DND-41 (cell line): ENCODE data around the gene MSH3.
"Not testable (repeated sequence)": the region's sequence is repeated elsewhere in the genome, so short reads cannot be mapped to it uniquely, and the experiment has no call there.

Experiments used
- ATAC-seq: fragments of 200-7000 bp; cut with Tn5 transposase; 3 replicates; pipeline ENCODE4 v1.9.1; 2021; ENCODE audit warnings: low read depth; ENCODE audit not compliant: insufficient read depth
- DNase-seq: peaks from one replicate; pipeline ENCODE4 v3.0.0-alpha.2; 2020
- H2AFZ ChIP-seq: 2 replicates; pipeline ENCODE4 v1.6.0; 2012; ENCODE audit warnings: low read depth, low read length
- H3K27ac ChIP-seq: 2 replicates; pipeline ENCODE4 v1.5.1; 2012; ENCODE audit warnings: low read length, inconsistent platforms
- H3K27me3 ChIP-seq: fragments of 200-600 bp; sonication (generic); 2 replicates; pipeline ENCODE4 v1.6.0; 2012; ENCODE audit warnings: low read length, mild to moderate bottlenecking, inconsistent platforms; ENCODE audit not compliant: insufficient read depth, poor library complexity
- H3K36me3 ChIP-seq: 2 replicates; pipeline ENCODE4 v1.5.1; 2012; ENCODE audit warnings: low read length, inconsistent platforms; ENCODE audit not compliant: insufficient read depth
- H3K4me1 ChIP-seq: 2 replicates; pipeline ENCODE4 v1.5.1; 2012; ENCODE audit warnings: mild to moderate bottlenecking, low read length; ENCODE audit not compliant: insufficient read depth
- H3K4me2 ChIP-seq: 2 replicates; pipeline ENCODE4 v1.6.0; 2012; ENCODE audit warnings: mild to moderate bottlenecking, moderate library complexity, low read length, inconsistent platforms; ENCODE audit not compliant: insufficient read depth
- H3K4me3 ChIP-seq, 2 experiments: fragments of 200-600 bp in 1 of 2; shearing (Covaris generic) in 1 of 2; 2 replicates each; pipeline ENCODE4 v1.5.1; 2012 to 2016; ENCODE audit warnings: inconsistent platforms in 2 of 2, low read length in 2 of 2, mild to moderate bottlenecking in 2 of 2, low read depth in 1 of 2, moderate library complexity in 1 of 2
- H3K79me2 ChIP-seq: 2 replicates; pipeline ENCODE4 v1.6.0; 2012; ENCODE audit warnings: low read length, inconsistent platforms; ENCODE audit not compliant: insufficient read depth
- H3K9ac ChIP-seq: 2 replicates; pipeline ENCODE4 v1.6.0; 2012; ENCODE audit warnings: low read depth, mild to moderate bottlenecking, inconsistent platforms, low read length, moderate library complexity
- H3K9me3 ChIP-seq: 2 replicates; pipeline ENCODE4 v1.5.1; 2012; ENCODE audit warnings: low read length, moderate library complexity, mild to moderate bottlenecking, inconsistent platforms; ENCODE audit not compliant: insufficient read depth, severe bottlenecking
- H4K20me1 ChIP-seq: 2 replicates; pipeline ENCODE4 v1.6.0; 2012; ENCODE audit warnings: low read length; ENCODE audit not compliant: insufficient read depth
- EZH2 ChIP-seq: IDR thresholded peaks from 3 replicates; pipeline ENCODE4 v1.6.1; 2012; ENCODE audit warnings: borderline replicate concordance, low read depth, mild to moderate bottlenecking, moderate library complexity, low read length, inconsistent platforms; ENCODE audit not compliant: severe bottlenecking
- TF ChIP-seq, protein P1 (sequence below): IDR thresholded peaks from 2 replicates; pipeline ENCODE4 v1.5.1; 2012; ENCODE audit warnings: borderline replicate concordance, low read length, moderate library complexity, mild to moderate bottlenecking; ENCODE audit not compliant: poor library complexity, severe bottlenecking; ENCODE audit errors: extremely low read depth

The MSH3 gene

GRCh38 chr5:80739898-80740297 lies 85.4 kb downstream of the MSH3 start:
- Histone ChIP-seq H2AFZ (no peak overlapping the region), H4K20me1 (no peaks in the 10 kb centered on the region), H3K9ac (no peak overlapping the region), H3K4me3 (no peak overlapping the region), H3K27ac (no peak overlapping the region), H3K79me2 (no peaks in the 10 kb centered on the region), H3K36me3 (peaks cover 36% of the 10 kb centered on the region), H3K4me1 (peaks cover 24% of the 10 kb centered on the region), H3K27me3 (no peaks in the 10 kb centered on the region), H3K9me3 (peaks cover 10% of the 10 kb centered on the region), H3K4me2 (no peak overlapping the region)
- TF ChIP-seq, protein P1, sequence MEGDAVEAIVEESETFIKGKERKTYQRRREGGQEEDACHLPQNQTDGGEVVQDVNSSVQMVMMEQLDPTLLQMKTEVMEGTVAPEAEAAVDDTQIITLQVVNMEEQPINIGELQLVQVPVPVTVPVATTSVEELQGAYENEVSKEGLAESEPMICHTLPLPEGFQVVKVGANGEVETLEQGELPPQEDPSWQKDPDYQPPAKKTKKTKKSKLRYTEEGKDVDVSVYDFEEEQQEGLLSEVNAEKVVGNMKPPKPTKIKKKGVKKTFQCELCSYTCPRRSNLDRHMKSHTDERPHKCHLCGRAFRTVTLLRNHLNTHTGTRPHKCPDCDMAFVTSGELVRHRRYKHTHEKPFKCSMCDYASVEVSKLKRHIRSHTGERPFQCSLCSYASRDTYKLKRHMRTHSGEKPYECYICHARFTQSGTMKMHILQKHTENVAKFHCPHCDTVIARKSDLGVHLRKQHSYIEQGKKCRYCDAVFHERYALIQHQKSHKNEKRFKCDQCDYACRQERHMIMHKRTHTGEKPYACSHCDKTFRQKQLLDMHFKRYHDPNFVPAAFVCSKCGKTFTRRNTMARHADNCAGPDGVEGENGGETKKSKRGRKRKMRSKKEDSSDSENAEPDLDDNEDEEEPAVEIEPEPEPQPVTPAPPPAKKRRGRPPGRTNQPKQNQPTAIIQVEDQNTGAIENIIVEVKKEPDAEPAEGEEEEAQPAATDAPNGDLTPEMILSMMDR, result no peak
- no peak for TF ChIP-seq EZH2
- DNase-seq, result no peak
- no peak for ATAC-seq

DNA sequence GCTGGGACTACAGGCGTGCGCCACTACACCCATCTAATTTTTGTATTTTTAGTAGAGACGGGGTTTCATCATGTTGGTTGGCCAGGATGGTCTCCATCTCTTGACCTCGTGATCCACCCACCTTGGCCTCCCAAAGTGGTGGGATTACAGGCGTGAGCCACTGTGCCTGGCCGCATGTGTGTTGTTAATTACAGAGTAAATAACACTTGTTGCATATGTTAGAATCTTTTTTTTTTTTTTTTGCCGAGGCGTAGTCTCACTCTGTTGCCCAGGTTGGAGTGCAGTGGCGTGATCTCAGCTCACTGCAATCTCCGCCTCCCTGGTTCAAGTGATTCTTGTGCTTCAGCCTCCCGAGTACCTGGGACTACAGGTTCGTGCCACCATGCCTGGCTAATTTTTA lies 86.0 kb downstream of the MSH3 start:
- not testable (repeated sequence) for H3K27ac ChIP-seq, H3K9me3 ChIP-seq, H3K4me2 ChIP-seq, H3K9ac ChIP-seq, H3K79me2 ChIP-seq, H4K20me1 ChIP-seq, H3K27me3 ChIP-seq, H2AFZ ChIP-seq, H3K4me3 ChIP-seq, DNase-seq, ATAC-seq
- H3K36me3 ChIP-seq, result peaks cover 42% of the 10 kb centered on the region
- peaks cover 24% of the 10 kb centered on the region for H3K4me1 ChIP-seq

DNA sequence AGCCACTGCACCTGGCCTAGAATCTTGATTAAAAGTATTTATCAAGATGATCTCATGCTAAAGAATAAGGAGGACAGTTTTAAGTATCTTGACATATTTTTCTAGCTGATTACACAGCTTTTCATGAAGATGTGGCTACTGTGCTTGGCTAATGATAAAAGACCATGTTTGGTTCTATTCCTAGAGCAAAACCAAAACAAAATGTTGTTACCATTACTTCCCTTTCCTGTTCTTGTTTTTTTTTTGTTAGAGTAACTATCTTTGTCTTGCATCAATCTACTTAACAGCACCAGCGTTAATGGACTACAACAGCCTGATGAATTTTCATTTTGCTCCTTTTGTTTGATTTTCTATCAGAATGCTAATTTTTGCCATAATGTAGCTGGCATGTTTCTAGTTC lies 86.5 kb downstream of the MSH3 start:
- Histone ChIP-seq H3K4me3 (no peak overlapping the region), H3K27me3 (no peaks in the 10 kb centered on the region), H3K27ac (no peak overlapping the region), H3K9ac (no peak overlapping the region), H3K9me3 (peaks cover 10% of the 10 kb centered on the region), H4K20me1 (no peaks in the 10 kb centered on the region), H3K4me1 (peaks cover 24% of the 10 kb centered on the region), H2AFZ (no peak overlapping the region), H3K4me2 (no peak overlapping the region), H3K36me3 (peaks cover 47% of the 10 kb centered on the region), H3K79me2 (no peaks in the 10 kb centered on the region)
- ATAC-seq (no peak), DNase-seq (no peak)
- TF ChIP-seq, protein P1, result no peak
- TF ChIP-seq EZH2, result no peak

DNA sequence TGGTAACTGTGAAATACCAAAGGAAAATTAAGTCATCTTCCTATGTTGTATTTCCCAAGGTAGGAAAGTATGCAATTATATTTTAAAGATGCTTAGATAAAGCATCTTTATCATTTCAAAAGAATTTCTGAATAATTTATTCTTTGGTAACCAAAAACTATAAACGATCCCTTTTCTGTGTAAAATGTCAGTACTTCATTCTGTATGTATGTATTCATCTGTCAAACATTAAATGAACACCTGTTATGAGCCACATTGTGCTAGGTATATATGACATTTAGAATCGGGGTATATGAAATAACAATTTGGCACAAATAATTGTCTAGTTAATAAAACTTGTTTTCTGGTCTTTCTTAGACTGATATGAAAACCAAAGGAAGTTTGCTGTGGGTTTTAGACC lies 89.7 kb downstream of the MSH3 start:
- Histone ChIP-seq H3K27ac (no peak overlapping the region), H3K36me3 (peaks cover 56% of the 10 kb centered on the region), H3K27me3 (no peaks in the 10 kb centered on the region), H3K4me3 (no peak overlapping the region), H3K9ac (no peak overlapping the region), H3K4me1 (peaks cover 2% of the 10 kb centered on the region; the same call in 1 of the 2 replicates), H3K4me2 (no peak overlapping the region), H4K20me1 (no peaks in the 10 kb centered on the region), H2AFZ (no peak overlapping the region), H3K79me2 (no peaks in the 10 kb centered on the region), H3K9me3 (peaks cover 10% of the 10 kb centered on the region)
- ATAC-seq (no peak), DNase-seq (no peak)
- TF ChIP-seq EZH2, result no peak
- TF ChIP-seq, protein P1, result no peak
